NCI-H510A (cell line): ENCODE data around the gene MITD1.
"Not testable (repeated sequence)": the region's sequence is repeated elsewhere in the genome, so short reads cannot be mapped to it uniquely, and the experiment has no call there.

Source experiments
- DNase-seq: peaks from one replicate; lab custom pipeline; 2025; lab: John Stamatoyannopoulos, UW

MITD1 gene

DNA sequence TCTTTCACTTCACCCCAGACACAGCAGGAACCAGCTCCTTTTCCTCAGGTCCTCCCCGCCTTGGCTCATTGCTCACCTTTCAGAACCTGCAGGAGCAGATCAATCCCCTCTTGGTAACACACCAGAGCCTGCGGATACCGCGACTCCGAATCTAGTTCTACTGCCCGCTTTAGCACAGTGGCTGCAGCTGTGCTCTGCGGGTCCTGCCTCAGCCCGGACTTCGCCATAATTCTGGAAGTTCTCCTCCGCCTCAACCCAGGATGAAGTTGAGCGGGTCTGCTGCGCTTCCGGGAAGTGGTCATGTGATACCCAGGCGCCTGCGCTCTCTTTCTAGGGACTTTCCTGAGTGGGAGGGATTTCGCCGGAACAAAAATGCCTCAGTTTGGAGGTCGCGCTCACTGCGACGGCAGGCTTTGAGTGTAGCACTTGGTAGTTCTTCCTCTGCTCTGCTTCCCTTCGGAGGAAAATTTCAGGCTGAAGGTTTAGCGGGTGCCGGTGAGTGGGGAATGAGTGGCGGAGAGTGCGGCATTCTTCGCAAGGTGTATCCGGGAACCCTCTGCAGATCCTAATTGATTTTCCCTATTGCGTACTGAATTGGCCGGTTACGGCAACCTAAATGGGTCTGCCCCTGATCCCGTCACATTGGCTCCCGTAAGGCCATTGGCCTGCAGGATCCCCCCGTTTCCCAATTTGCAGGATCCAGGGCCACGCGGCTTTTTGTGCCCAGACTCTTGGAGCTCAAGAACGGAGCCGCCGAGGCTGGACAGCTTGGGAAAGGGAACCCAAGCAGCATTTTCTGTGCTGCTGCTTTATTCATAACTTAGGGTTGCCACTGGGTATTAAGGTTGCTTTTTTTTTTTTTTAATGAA lies at the start of gene MITD1, which contains the start of gene MRPL30:
TSS of gene MITD1 (minus strand) at position 304 of the 869 bp plus-strand sequence. CDS start at position 227, 77 bp downstream.
TSS of gene MRPL30 (plus strand) at position 430 of the 869 bp plus-strand sequence. CDS start 5,020 bp downstream, outside the sequence.
- DNase-seq = peak; percentile 75

DNA sequence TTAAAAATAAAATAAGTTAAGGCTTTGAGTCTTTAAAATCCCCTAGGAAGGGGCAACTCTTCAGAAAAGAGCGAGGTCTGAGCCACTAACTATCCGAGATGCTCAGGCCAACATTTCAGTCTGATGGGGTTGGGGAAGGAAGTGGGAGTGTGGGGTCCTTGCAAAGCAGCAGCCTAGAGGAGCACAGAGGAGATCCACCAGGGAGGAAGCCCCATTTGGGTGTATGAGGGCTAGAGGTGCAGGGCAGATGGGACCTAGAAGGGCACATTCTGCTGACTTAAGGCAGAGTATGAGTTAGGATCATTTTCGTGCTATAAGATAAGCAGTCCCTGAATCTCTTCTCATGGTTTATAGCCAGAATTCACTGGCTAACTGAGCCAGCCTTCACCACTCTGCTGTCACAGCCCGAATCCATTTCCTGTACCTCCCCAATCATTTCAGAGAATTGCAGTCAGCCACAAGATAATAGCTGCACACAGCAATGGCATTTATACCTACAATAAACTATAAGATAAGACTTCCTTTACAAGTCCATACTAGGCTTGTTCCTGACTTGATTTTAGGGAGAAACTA lies 37.2 kb upstream of the MITD1 start:
- DNase-seq = no peak

GRCh38 chr2:99216096-99216495 lies 35.2 kb upstream of the MITD1 start:
- DNase-seq = no peak

DNA sequence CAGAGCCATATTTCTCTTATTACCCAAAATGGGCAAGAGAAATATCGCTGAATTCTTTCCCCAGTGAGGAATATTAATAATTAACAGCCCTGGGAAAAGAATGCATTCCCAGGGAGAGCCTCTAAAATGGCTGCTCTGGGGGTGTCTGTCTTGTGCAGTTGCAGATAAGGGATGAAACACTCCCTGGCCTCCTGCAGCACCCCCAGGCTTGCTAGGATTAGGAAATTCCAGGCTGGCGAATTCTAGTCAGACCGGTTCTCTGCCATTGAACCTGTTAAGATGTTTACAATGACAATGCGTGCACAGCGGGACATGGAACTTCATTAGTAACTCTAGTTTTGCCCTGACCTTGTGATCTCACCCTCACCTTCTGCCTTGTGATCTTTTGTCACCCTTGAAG lies 24.6 kb upstream of the MITD1 start:
- DNase-seq = no peak

GRCh38 chr2:99201959-99202678 lies 21.3 kb upstream of the MITD1 start:
- no peak for DNase-seq

DNA sequence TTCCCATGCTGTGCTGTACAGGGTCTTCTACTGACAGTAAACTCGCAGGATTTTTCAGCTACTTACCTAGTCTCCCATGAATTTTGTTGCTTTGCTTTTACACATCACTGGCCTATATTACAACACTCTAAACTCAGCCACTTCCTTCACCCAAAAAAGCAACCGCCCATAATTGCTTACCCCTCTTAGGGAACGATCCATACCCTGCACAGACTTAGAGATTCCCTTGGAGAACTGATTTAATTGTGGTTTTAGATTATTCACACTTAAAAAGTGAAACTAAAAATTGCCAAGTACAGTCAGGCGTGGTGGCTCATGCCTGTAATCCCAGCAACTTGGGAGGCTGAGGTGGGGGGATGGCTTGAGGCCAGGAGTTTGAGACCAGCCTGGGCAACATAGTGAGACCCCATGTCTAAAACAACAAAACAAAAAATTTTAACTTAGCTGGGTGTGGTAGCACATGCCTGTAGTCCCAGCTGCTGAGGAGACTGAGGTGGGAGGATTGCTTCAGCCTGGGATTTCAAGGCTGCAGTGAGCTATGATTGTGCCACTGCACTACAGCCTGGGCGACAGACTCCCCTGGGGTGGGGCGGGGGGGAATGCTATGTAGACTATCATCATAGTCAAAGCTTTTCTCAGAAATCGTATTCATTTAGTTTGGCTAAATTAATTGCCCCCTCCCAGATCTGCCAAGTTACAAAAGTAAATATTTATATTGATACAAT lies 19.4 kb upstream of the MITD1 start:
- DNase-seq = no peak

DNA sequence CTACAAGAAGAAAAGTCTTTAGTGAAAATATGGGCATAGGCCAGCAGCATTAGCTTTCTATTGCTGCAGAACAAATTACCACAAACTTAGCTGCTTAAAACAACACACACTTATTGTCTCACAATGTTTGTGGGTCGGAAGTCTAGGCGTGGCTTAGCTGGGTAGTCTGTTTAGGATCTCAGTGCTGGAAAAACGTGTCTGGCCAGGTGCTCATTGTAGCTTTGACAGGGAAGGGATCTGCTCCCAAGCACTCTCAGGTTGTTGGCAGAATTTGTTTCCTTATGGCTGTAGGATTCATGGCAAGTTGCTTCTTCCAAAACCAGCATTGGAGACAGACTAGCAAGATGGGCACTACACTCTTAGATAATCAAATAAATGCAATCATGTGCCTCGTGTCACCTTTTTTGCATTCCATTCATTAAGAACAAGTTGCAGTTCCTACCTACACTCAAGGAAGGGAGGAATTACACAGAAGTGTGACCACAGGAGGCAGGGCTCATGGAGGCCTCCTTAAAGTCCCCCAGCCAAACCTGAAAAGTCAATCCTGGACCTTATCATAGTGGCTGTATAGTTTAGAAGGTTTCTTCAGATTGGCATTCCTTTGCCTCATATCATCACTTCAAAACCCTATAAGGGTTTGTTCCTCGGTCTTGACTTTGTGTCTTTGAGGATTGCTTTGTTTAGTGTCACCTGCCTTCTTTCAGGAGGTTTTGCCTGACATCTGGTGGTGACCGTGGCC lies 17.4 kb upstream of the MITD1 start:
- no peak for DNase-seq

DNA sequence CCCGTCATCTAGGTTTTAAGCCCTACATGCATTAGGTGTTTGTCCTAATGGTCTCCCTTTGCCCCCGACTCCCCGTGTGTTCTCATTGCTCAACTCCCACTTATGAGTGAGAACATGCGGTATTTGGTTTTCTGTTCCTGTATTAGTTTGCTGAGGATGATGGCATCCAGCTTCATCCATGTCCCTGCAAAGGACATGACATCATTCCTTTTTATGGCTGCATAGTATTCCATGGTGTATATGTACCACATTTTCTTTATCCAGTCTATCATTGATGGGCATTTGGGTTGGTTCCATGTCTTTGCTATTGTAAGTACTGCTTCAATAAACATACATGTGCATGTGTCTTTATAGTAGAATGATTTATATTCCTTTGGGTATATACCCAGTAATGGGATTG lies 11.5 kb upstream of the MITD1 start:
- DNase-seq = not testable (repeated sequence)

DNA sequence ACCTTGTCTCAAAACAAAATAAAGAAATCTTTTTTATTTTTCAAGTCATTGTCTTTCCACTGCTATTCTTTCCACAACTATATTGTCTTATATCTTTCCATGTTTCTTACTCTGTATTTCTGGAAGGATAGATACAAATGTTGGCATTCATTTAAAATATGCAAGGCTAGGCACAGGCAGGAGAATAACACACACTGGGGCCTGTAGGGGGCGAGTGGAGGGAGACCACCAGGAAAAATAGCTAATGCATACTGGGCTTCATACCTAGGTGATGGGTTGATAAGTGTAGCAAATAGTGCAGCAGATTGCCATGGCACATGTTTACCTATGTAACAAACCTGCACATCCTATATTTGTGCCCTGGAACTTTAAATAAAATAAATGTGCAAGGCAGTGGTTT lies 9.7 kb upstream of the MITD1 start:
- no peak for DNase-seq

GRCh38 chr2:99188357-99188756 lies 7.5 kb upstream of the MITD1 start:
- DNase-seq = no peak

DNA sequence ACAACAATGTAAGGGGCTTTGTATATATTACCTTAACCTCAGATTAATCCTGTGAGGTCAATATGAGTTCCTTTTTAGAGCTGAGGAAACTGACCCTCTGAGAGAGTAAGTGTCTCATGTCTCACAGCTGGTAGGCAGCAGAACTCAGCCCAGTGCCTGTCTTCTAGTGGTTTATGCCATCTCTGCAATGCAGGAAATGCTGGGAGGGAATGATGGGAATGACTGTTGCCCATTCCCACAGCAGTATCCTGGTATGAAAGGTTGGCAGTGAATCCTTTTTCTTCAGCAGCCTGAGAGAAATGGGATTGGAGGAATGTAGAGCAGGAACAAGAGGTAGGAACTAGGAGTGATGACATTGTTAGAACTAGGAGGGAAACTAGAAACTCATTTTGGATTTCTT lies 6.2 kb upstream of the MITD1 start:
- no peak for DNase-seq

GRCh38 chr2:99184811-99185210 lies 4.0 kb upstream of the MITD1 start:
- DNase-seq = no peak

GRCh38 chr2:99183025-99183424 lies 2.2 kb upstream of the MITD1 start:
- peak; percentile 25 for DNase-seq

- no peak for DNase-seq
Observed at GRCh38 chr2:99181624-99182000, 754 bp upstream of the MITD1 start.

DNA sequence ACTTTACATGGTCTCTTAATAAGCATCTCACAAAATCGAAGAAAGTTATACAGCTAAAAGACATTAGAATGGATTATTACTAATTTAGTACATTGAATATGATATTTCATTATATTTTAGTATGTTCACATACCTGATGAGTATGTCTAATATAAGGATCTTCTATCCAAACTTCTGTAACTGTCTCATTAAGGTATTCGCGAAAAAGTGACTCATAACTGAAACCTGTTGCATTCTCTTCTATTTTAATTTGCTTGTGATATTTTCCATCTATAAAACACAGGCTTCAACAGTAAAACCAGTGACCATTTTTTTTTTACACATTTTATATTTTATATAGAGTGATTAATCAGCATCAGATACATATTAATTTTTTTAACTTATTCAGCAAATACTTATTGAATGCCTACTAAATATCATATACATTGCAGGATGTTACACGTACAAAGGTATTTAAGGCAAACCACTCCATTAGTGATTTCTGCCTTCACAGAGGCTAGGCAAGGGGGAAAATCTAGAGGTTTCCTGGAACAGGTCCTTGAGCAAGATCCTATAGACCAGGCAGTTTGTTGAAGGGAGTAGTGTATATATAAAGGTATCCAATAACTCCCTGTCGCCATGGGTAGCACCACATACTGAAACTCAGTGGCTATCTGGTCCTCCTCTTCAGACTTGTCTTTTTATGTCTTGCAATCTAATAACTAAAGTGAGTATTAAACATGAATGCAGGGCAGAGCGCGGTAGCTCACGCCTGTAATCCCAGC lies 9.3 kb downstream of the MITD1 start:
- DNase-seq = no peak

GRCh38 chr2:99169534-99169933 lies 11.3 kb downstream of the MITD1 start:
- no peak for DNase-seq

DNA sequence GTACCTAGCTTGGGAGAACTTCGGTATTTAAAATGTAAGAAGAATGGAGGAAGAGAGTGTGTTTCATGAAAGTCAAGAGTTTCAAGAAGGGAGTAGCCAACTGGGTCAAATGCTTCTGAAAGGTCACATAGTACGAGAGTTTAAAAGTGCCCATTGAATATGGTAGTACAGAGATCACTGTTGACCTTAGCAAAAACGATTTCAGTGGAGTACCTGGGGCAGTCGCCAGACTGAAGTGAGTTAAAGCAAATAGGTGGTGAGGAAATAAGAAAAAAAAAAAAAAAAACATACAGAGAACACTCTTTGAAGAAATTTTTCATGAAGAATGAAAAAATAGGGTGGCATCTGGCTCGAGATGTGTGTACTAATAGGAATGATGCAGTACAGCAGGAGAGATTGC lies 14.6 kb downstream of the MITD1 start:
- no peak for DNase-seq

DNA sequence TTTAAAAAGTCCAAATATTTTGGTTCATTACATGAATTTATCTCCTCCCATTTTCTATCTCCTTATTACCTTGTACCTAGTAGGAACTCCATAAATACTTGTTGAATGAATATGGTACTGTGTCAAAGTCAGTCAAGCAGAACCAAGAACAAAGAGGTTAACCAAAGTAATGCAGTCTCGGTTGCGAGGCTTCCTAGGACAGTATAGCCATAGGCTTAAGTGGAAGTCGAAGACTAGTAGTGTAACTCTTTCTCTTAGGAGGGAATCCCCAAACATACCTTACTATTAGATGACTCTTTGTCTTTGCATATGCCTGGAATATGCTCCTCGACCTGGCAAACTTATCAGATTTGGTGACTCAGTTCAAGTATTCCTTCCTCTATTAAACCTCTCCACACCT lies 21.3 kb downstream of the MITD1 start:
- DNase-seq = no peak

DNA sequence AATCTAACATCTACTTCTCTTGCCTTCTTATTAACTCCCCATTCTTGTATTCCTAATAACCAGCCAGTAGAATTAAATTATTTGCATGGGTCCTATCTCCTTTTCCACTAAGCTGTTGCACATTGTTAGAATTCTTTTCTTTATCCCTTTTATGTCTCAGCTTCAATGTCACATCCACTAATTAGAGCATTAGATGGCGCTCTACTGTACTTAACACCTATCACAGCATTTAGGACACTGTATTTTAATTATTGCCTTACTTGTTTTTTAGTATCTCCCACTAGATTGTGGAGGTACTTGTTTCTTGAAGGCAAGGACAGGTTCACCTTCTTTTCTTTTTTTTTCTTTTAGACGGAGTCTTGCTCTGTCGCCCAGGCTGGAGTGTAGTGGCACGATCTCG lies 22.3 kb downstream of the MITD1 start:
- DNase-seq = no peak

GRCh38 chr2:99156891-99157290 lies 24.0 kb downstream of the MITD1 start:
- no peak for DNase-seq
